Lower lobe of right lung (tissue), 2 donors: ENCODE data around the gene PROC. TPM values are rescaled to one million over a fixed set of nuclear protein-coding genes. Genes with fewer than 3 reads are reported as not detected.

Experiments used
- ATAC-seq, 2 donors: fragments of 200-7000 bp; cut with Tn5 transposase; one replicate each; pipeline ENCODE4 v1.9.1; 2020 to 2022; ENCODE audit warnings: mild to moderate bottlenecking in 2 of 2, moderate library complexity in 2 of 2
- DNase-seq: peaks from one replicate; pipeline ENCODE4 v3.0.0-alpha.2; 2020
- H3K27ac ChIP-seq: fragments of 200-600 bp; one replicate; pipeline ENCODE4 v1.8.0; 2022
- H3K27me3 ChIP-seq: fragments of 200-600 bp; one replicate; pipeline ENCODE4 v1.8.0; 2022; ENCODE audit warnings: low read depth
- H3K36me3 ChIP-seq: fragments of 200-600 bp; one replicate; pipeline ENCODE4 v1.8.0; 2022; ENCODE audit warnings: mild to moderate bottlenecking
- H3K4me1 ChIP-seq: fragments of 200-600 bp; one replicate; pipeline ENCODE4 v1.8.0; 2022
- H3K4me3 ChIP-seq: fragments of 200-600 bp; one replicate; pipeline ENCODE4 v1.8.0; 2022; ENCODE audit warnings: mild to moderate bottlenecking
- H3K9me3 ChIP-seq: fragments of 200-600 bp; one replicate; pipeline ENCODE4 v1.8.0; 2022
- CTCF ChIP-seq: fragments of 200-600 bp; IDR thresholded peaks from one replicate; pipeline ENCODE4 v1.8.0; 2022; ENCODE audit warnings: antibody characterized with exemption, mild to moderate bottlenecking
- intact Hi-C: fragments of 100-400 bp; cut with DNase I; formaldehyde crosslinking; loops from one replicate; pipeline ENCODE4 v1.11.0; 2022
- microRNA-seq: library from miRNA; unstranded; fragments of <30 nt; microRNA quantifications from one replicate; pipeline ENCODE4 v1.2.0, GENCODE V29; 2020; ENCODE audit warnings: borderline number of aligned reads
- total RNA-seq: library from RNA; stranded (reverse); fragmentation: NEBNext Ultra II Directional; extraction: Animal tissue kit (Norgen Biotek cat#: 25700); gene quantifications from one replicate; pipeline ENCODE4 v1.2.1, GENCODE V29; 2021
- donor health status: DM: no; HTN: yes; CAD: no; lungs with severe emphysema.

The PROC gene
- total RNA-seq, 1 donor from 2014 or later: not detected

DNA sequence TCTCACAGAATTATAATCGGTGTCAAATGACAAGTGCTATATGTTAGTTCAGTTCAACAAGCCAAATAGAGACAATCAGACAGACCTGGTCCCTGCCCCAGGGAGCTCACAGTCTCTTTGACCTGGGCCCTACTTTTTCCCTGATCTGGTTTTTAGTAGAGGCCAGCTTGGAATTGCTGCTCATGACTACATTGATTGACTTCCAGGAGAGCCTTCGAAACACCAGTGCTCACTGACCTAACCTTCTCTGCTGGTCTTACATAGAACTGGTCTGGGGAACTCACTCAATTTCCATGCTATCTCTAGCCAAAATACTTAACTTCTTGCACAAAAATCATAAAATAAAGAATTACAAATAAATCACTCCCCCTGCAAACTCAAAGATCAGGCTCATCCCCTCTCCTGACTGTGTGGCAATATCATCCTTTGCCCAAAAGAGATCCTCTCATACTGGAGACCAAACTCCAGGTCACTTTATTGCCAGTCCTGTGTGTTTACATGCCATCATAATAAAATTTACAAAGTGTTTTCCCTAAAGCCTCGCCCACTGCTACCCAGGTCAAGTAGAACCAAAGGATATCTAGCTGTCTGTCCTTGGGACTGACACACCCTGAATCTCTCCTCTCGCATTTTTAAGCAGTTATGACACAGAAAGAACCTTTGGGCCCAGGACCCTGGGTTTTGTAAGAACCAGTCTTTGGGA lies 53.2 kb downstream of the PROC start:
- Histone ChIP-seq H3K27me3 (no peaks in the 10 kb centered on the region), H3K9me3 (no peaks in the 10 kb centered on the region), H3K4me3 (no peak overlapping the region), H3K4me1 (no peaks in the 10 kb centered on the region), H3K27ac (no peak overlapping the region), H3K36me3 (peaks cover 6% of the 10 kb centered on the region)
- TF ChIP-seq CTCF: no peak
- DNase-seq (no peak), ATAC-seq (no peak)
- intact Hi-C loops: no loop called here

GRCh38 chr2:127472268-127472667 lies 54.0 kb downstream of the PROC start:
- TF ChIP-seq CTCF: no peak

DNA sequence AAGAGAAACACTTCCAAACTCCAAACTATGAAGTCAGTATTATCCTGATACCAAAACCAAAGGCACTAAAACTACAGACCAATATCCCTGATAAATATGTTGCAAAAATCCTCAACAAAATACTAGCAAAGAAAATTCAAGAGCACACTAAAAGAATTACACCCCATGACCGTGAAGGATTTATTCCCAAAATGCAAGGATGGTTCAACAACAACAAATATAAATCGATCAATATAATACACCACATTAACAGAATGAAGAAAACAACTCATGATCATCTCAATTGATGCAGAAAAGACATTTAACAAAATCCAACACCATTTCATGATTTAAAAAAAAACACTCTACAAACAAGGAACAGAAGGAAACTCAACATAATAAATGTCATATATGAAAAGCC lies 57.6 kb downstream of the PROC start:
- Histone ChIP-seq H3K4me3 (no peak overlapping the region), H3K27ac (no peak overlapping the region), H3K36me3 (peaks cover 10% of the 10 kb centered on the region), H3K27me3 (no peaks in the 10 kb centered on the region), H3K4me1 (no peaks in the 10 kb centered on the region), H3K9me3 (no peaks in the 10 kb centered on the region)
- intact Hi-C loops: no loop called here
- no peak for ATAC-seq
- no peak for TF ChIP-seq CTCF
- DNase-seq: no peak

More at GRCh38 chr2:127472268-127472667, 54.0 kb downstream of the PROC start:
- H3K27ac ChIP-seq: no peak overlapping the region
- no peaks in the 10 kb centered on the region for H3K4me1 ChIP-seq
- no peak for ATAC-seq
- no peaks in the 10 kb centered on the region for H3K9me3 ChIP-seq
- H3K27me3 ChIP-seq: no peaks in the 10 kb centered on the region
- no peak overlapping the region for H3K4me3 ChIP-seq
- DNase-seq: no peak
- intact Hi-C loops: no loop called here
- peaks cover 6% of the 10 kb centered on the region for H3K36me3 ChIP-seq

Small RNA genes within 50 kb of the gene (microRNA-seq; reads per million reads assigned to microRNA genes)
- not detected for gene MIR4783

Other genes starting within 250 kb of the PROC start
- gene CYP27C1, start 198.1 kb upstream of the PROC start, total RNA-seq: not detected
- 34.7 TPM for gene ERCC3, start 124.3 kb upstream of the PROC start, total RNA-seq
- 78.4 TPM for gene MAP3K2, start 30.5 kb upstream of the PROC start, total RNA-seq
- gene IWS1, start 108.1 kb downstream of the PROC start, total RNA-seq: 36.7 TPM
- gene MYO7B, start 117.3 kb downstream of the PROC start, total RNA-seq: 5.2 TPM
- gene GPR17, start 227.7 kb downstream of the PROC start, total RNA-seq: 0.18 TPM